IMR-90 (cell line): ENCODE results near the gene OR10AD1. TPM values are rescaled to one million over a fixed set of nuclear protein-coding genes. Genes with fewer than 3 reads are reported as not detected.

Experiments used
- ATAC-seq: fragments of 200-7000 bp; cut with Tn5 transposase; 2 replicates; pipeline ENCODE4 v1.9.1; 2020; ENCODE audit warnings: low read depth, mild to moderate bottlenecking, moderate library complexity
- BruUV-seq: library from RNA; stranded (reverse); fragments of 400-500 nt; replicated peaks from 2 replicates; lab custom pipeline; 2021; lab: Mats Ljungman, UMichigan
- CTCF ChIA-PET: fragments of 300-600 bp; formaldehyde crosslinking; extraction: SDS; loops from one replicate; lab custom pipeline; 2021; ENCODE audit warnings: antibody characterized with exemption; lab: Yijun Ruan, JAX
- POLR2A ChIA-PET: fragments of 300-600 bp; sonication (Branson Sonifier 250); formaldehyde crosslinking; loops from one replicate; lab custom pipeline; 2022; ENCODE audit warnings: antibody characterized with exemption; ENCODE audit not compliant: unreplicated experiment; lab: Charles Lee
- DNase-seq: peaks from one replicate; pipeline ENCODE4 v3.0.0; 2013
- H2AFZ ChIP-seq: replicated peaks from 2 replicates; pipeline ENCODE3; 2013; ENCODE audit warnings: low read length, mild to moderate bottlenecking; ENCODE audit not compliant: poor library complexity
- H2AK5ac ChIP-seq: 2 replicates; pipeline ENCODE4 v1.6.1; 2013; ENCODE audit warnings: low read depth, low read length, inconsistent platforms
- H2AK9ac ChIP-seq: replicated peaks from 2 replicates; pipeline ENCODE3; 2013; ENCODE audit warnings: mild to moderate bottlenecking, low read depth, low read length, moderate library complexity; ENCODE audit not compliant: poor library complexity
- H2BK120ac ChIP-seq: 2 replicates; pipeline ENCODE4 v1.6.1; 2013; ENCODE audit warnings: low read depth, low read length, inconsistent platforms
- H2BK15ac ChIP-seq: 3 replicates; pipeline ENCODE4 v1.6.1; 2013; ENCODE audit warnings: low read depth, low read length, inconsistent platforms
- H2BK20ac ChIP-seq: 2 replicates; pipeline ENCODE4 v1.6.1; 2013; ENCODE audit warnings: low read depth, mild to moderate bottlenecking, inconsistent platforms, low read length, moderate library complexity
- H2BK5ac ChIP-seq: 2 replicates; pipeline ENCODE4 v1.6.1; 2013; ENCODE audit warnings: mild to moderate bottlenecking, low read depth, low read length, inconsistent platforms; ENCODE audit not compliant: poor library complexity, severe bottlenecking
- H3K14ac ChIP-seq: replicated peaks from 2 replicates; pipeline ENCODE4 v1.6.1; 2013; ENCODE audit warnings: low read depth, low read length, inconsistent platforms
- H3K18ac ChIP-seq: 2 replicates; pipeline ENCODE4 v1.6.1; 2013; ENCODE audit warnings: low read depth, low read length, control low read depth
- H3K23ac ChIP-seq: 2 replicates; pipeline ENCODE4 v1.6.1; 2013; ENCODE audit warnings: low read depth, low read length, inconsistent platforms
- H3K27ac ChIP-seq: 2 replicates; pipeline ENCODE4 v1.5.1; 2013; ENCODE audit warnings: mild to moderate bottlenecking, control low read depth, low read length; ENCODE audit not compliant: insufficient read depth
- H3K27me3 ChIP-seq: 2 replicates; pipeline ENCODE4 v1.6.1; 2013; ENCODE audit warnings: low read length; ENCODE audit not compliant: control insufficient read depth, insufficient read depth
- H3K36me3 ChIP-seq: 2 replicates; pipeline ENCODE4 v1.6.1; 2013; ENCODE audit warnings: low read length, mixed read lengths; ENCODE audit not compliant: control insufficient read depth, insufficient read depth
- H3K4ac ChIP-seq: 2 replicates; pipeline ENCODE4 v1.6.1; 2013; ENCODE audit warnings: low read depth, low read length, inconsistent platforms
- H3K4me1 ChIP-seq: 2 replicates; pipeline ENCODE4 v1.6.1; 2013; ENCODE audit warnings: low read length, mixed read lengths; ENCODE audit not compliant: control insufficient read depth, insufficient read depth
- H3K4me2 ChIP-seq: 2 replicates; pipeline ENCODE4 v1.6.1; 2013; ENCODE audit warnings: low read depth, mild to moderate bottlenecking, control low read depth, low read length, moderate library complexity
- H3K4me3 ChIP-seq: 2 replicates; pipeline ENCODE4 v1.5.1; 2013; ENCODE audit warnings: low read depth, mild to moderate bottlenecking, control low read depth, low read length, moderate library complexity; ENCODE audit not compliant: insufficient read depth
- H3K56ac ChIP-seq: 2 replicates; pipeline ENCODE4 v1.6.1; 2013; ENCODE audit warnings: low read length, inconsistent platforms; ENCODE audit not compliant: insufficient read depth; ENCODE audit errors: extremely low read depth
- H3K79me1 ChIP-seq, 2 experiments: 2 replicates each; pipeline ENCODE4 v1.6.1; 2013; ENCODE audit warnings: low read length in 2 of 2, inconsistent platforms in 1 of 2, low read depth in 1 of 2
- H3K9ac ChIP-seq: 2 replicates; pipeline ENCODE4 v1.6.1; 2013; ENCODE audit warnings: low read depth, low read length, control low read depth
- H3K9me1 ChIP-seq: 2 replicates; pipeline ENCODE4 v1.6.1; 2013; ENCODE audit warnings: low read length, inconsistent platforms; ENCODE audit not compliant: insufficient read depth
- H3K9me3 ChIP-seq: 2 replicates; pipeline ENCODE4 v1.6.1; 2013; ENCODE audit warnings: low read length; ENCODE audit not compliant: control insufficient read depth, insufficient read depth
- H4K20me1 ChIP-seq: 2 replicates; pipeline ENCODE4 v1.6.1; 2013; ENCODE audit warnings: low read length, inconsistent platforms; ENCODE audit not compliant: insufficient read depth
- H4K5ac ChIP-seq: 2 replicates; pipeline ENCODE4 v1.6.1; 2013; ENCODE audit warnings: mild to moderate bottlenecking, low read depth, low read length, control low read depth
- H4K8ac ChIP-seq, 2 experiments: 2 replicates each; pipeline ENCODE4 v1.6.1; 2013; ENCODE audit warnings: low read depth in 2 of 2, low read length in 2 of 2, control low read depth in 1 of 2, inconsistent platforms in 1 of 2
- H4K91ac ChIP-seq: 2 replicates; pipeline ENCODE4 v1.6.1; 2013; ENCODE audit warnings: low read depth, low read length, inconsistent platforms; ENCODE audit not compliant: insufficient read depth
- CTCF ChIP-seq: conservative IDR thresholded peaks from 2 replicates; pipeline ENCODE4 v1.5.1; 2012; ENCODE audit warnings: mild to moderate bottlenecking, low read depth, low read length, improper control_type of control experiment
- MXI1 ChIP-seq: IDR thresholded peaks from 2 replicates; pipeline ENCODE4 v1.6.1; 2012; ENCODE audit warnings: low read depth, mild to moderate bottlenecking, low read length, moderate library complexity, borderline replicate concordance
- POLR2A ChIP-seq: IDR thresholded peaks from 2 replicates; pipeline ENCODE4 v1.6.1; 2012; ENCODE audit warnings: mild to moderate bottlenecking, low read depth, low read length
- SMC3 ChIP-seq: fragments of 150-350 bp; IDR thresholded peaks from 2 replicates; pipeline ENCODE4 v1.6.1; 2016; ENCODE audit warnings: low read depth, mild to moderate bottlenecking, antibody characterized with exemption, low read length, moderate library complexity
- WGBS, 2 experiments: methylation state at CpG; one replicate each; pipeline versions ENCODE4 v1.1.5 to v1.1.7; 2013; ENCODE audit warnings: missing lambda C conversion rate in 2 of 2; ENCODE audit not compliant: insufficient read length in 1 of 2; ENCODE audit errors: extremely low coverage in 2 of 2; 5-methylcytosine and 5-hydroxymethylcytosine counted together
- dilution Hi-C: fragments of 300-500 bp; cut with HindIII; formaldehyde crosslinking; loops from one replicate; pipeline ENCODE4 v1.14.3; 2018; ENCODE audit warnings: low sequenced_read_pairs; ENCODE audit not compliant: unreplicated experiment
- in situ Hi-C: fragments of 300-500 bp; cut with MboI; formaldehyde crosslinking; loops from 3 replicates; pipeline ENCODE4 v1.14.3; 2019; ENCODE audit warnings: low sequenced_read_pairs, inconsistent platforms, mixed read lengths
- intact Hi-C: fragments of 100-400 bp; cut with micrococcal nuclease; formaldehyde crosslinking; loops from 2 replicates; pipeline ENCODE4 v1.10.0; 2022
- polyA plus RNA-seq, 3 experiments: library from polyadenylated mRNA; depleted of rRNA; stranded (reverse); fragments of >200 nt; gene quantifications; 2 replicates each; pipeline ENCODE4 v1.2.3, GENCODE V29; 2012; ENCODE audit warnings: low replicate concordance in 1 of 3
- total RNA-seq: library from RNA; depleted of rRNA; stranded (reverse); fragments of >200 nt; gene quantifications from 2 replicates; pipeline ENCODE4 v1.2.3, GENCODE V29; 2012

Gene OR10AD1
- total and polyA plus RNA-seq, 2 of the 4 experiments (the other 2 are of a cell fraction) = not detected

- ChIA-PET CTCF (interaction anchor here (0.6 kb wide), 1 partner anchor 138 kb away, joined by 8 read pairs; no protein-coding TSS in a partner anchor), POLR2A (no interaction called here)
- no TSS peak for BruUV-seq
- no peak overlapping the region for H4K5ac ChIP-seq
- no peak overlapping the region for H2BK5ac ChIP-seq
- H2AFZ ChIP-seq = no peak overlapping the region
- H2AK5ac ChIP-seq = no peak overlapping the region
- no peak overlapping the region for H2AK9ac ChIP-seq
- H2BK120ac ChIP-seq = no peak overlapping the region
- H3K18ac ChIP-seq = no peak overlapping the region
- H3K27ac ChIP-seq = no peak overlapping the region
- in situ Hi-C loops = no loop called here
- H4K8ac ChIP-seq = no peak overlapping the region
- no peak overlapping the region for H3K23ac ChIP-seq
- H3K36me3 ChIP-seq = no peaks in the 10 kb centered on the region
- no peak overlapping the region for H3K56ac ChIP-seq
- TF ChIP-seq POLR2A = no peak
- TF ChIP-seq MXI1 = no peak
- no peak for TF ChIP-seq SMC3
- TF ChIP-seq CTCF = no peak
- no peak overlapping the region for H3K14ac ChIP-seq
- dilution Hi-C loops = no loop called here
- no peak overlapping the region for H3K4me2 ChIP-seq
- no peaks in the 10 kb centered on the region for H4K20me1 ChIP-seq
- no peak for ATAC-seq
- no peak overlapping the region for H4K91ac ChIP-seq
- no CpG with 5 or more reads among the region's 1 CpG for WGBS, 2 experiments
- H3K4me1 ChIP-seq = no peaks in the 10 kb centered on the region
- no peak overlapping the region for H2BK15ac ChIP-seq
- H3K9me1 ChIP-seq = no peaks in the 10 kb centered on the region
- intact Hi-C loops = no loop called here
- H3K4ac ChIP-seq = no peak overlapping the region
- no peaks in the 10 kb centered on the region for H3K79me1 ChIP-seq
- DNase-seq = no peak
- H3K9me3 ChIP-seq = no peaks in the 10 kb centered on the region
- H2BK20ac ChIP-seq = no peak overlapping the region
- peaks cover 7% of the 10 kb centered on the region; the same call in 1 of the 2 replicates for H3K27me3 ChIP-seq
- H3K4me3 ChIP-seq = no peak overlapping the region
- H3K9ac ChIP-seq = no peak overlapping the region
Measured at GRCh38 chr12:48219631-48220030, 16.5 kb upstream of the OR10AD1 start.
